GM18519 (cell line): ENCODE measurements around the gene PMS1.
"Not testable (repeated sequence)": the region's sequence is repeated elsewhere in the genome, so short reads cannot be mapped to it uniquely, and the experiment has no call there.

Source experiments
- ATAC-seq: cut with Tn5 transposase; IDR thresholded peaks from one replicate; pipeline ENCODE4 v1.9.1; 2021; ENCODE audit warnings: mild to moderate bottlenecking, moderate library complexity; ENCODE audit not compliant: unreplicated experiment, low FRiP score

PMS1 gene

DNA sequence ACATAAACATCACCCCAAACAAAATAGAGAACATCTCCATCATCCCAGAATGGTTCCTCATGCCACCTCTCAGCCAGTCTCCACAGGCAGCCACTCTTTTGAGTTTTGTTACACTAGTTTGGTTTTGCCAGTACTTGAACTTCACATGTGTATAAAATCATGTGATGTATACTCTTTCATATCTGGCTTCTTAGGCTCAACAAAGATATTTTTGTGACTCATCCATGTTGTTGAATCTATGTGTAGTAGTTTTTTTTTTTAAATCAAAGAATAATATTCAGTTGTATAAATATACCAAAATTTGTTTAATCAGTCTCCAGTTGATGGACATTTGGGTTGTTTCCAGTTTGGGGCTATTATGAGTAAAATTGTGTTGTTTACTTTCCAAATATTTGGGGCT lies 75.9 kb downstream of the PMS1 start:
- no peak for ATAC-seq

- ATAC-seq, result no peak
Measured at GRCh38 chr2:189862751-189863150, 78.5 kb downstream of the PMS1 start.

DNA sequence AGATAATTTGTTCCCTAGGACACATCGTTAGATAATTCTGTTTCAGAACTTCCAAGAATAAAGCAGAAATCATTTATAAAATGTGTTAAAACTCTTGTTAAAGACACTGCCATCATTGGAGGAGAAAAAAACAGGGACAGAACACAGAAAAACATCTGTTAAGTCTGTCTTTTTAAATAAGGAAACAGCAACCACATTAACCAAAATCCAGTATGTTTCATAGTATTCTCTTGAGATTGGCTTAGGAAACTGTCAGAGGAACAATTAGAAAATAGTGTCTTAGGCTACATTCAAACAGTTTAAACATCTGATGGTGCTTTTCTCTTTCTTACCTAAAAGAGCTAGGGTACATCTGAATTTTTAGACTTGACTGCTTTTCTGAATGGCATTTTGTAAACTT lies 81.6 kb downstream of the PMS1 start:
- no peak for ATAC-seq

GRCh38 chr2:189866296-189866695 lies 82.0 kb downstream of the PMS1 start:
- no peak for ATAC-seq

GRCh38 chr2:189868896-189869295 lies 84.6 kb downstream of the PMS1 start:
- ATAC-seq, result no peak

DNA sequence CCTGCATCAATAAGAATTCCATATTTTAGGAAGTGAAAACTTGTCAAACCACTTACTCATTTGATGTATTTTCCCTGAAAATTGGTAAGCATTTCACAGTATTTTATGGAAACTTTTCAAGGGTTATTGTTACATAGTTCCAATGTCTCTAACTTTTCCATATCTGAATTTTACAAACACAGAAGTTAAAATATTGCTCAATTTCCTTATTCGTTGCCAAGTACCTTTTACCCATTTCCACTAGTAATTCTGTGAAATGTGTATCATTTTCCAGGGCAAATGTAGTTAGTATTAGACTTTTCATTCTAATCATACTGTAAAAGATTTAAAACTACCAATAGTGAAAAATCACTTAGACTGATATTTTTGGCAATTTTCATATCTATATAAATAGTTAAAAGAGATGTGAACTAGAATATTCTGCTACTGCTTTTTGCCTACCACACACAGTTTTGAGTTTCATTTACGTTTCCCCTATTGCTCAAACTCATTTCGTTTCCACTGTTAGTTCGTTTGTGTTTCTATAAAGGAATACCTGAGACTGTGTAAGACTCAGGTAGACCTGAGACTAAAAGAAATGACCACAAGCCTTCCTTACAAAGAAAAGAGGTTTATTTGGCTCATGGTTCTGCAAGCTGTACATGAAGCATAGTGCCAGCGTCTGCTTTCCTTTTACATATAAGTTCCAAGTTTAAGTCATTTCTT lies 86.3 kb downstream of the PMS1 start:
- ATAC-seq, result no peak

DNA sequence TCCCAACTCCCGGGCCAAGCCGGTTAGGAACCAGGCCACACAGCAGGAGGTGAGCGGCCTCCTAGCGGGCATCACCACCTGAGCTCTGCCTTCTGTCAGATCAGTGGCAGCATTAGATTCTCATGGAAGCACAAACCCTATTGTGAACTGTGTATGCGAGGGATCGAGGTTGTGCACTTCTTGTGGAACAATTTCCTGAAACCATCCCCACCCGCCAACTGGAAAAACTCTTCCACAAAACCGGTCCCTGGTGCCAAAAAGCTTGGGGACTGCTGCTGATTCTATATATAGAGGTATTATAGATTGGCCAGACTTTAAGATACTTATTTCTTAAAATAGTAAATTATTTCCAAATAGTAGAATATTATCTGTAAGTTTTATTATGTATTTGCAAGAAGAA lies 89.4 kb downstream of the PMS1 start:
- ATAC-seq, result no peak

- no peak for ATAC-seq
Measured at GRCh38 chr2:189874586-189875320, 90.5 kb downstream of the PMS1 start.

- ATAC-seq, result no peak
Measured at GRCh38 chr2:189876271-189876670, 92.0 kb downstream of the PMS1 start.

DNA sequence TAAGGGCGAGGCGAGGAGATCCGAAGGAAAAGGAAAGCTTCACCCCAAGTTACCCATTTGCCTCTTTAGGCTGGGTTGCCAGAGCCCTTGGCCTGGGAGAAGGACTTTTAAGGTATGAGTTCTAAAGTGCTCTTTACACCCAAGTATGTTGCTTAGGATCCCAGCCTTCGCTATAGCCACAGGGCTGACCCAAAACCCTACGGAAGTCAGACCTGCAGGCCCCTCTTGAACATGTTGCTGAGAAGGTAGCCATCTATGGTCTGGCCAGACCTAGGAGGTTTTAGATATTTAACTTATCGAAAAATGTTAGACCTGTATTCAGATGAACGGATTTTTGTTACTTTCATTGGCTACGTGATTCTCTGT lies 95.4 kb downstream of the PMS1 start:
- no peak for ATAC-seq

DNA sequence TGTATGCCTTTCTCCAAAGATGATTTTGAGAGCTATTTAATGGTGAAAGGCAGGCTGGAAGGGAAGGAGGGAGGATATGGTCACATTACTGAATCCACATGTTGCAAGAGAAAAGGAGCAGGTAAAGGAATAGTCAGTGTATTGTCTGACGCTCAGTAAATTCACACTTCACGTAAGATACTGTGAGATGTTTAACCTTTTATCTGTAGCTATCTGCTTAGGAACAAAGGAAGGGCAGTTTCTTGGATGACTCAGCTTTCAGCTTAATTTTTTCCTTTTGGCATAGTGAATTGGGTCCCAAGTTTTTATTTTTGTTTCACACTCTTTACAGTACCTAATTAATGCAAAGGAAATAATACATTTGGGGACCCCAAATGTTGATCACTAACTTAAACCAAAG lies 96.2 kb downstream of the PMS1 start:
- no peak for ATAC-seq

DNA sequence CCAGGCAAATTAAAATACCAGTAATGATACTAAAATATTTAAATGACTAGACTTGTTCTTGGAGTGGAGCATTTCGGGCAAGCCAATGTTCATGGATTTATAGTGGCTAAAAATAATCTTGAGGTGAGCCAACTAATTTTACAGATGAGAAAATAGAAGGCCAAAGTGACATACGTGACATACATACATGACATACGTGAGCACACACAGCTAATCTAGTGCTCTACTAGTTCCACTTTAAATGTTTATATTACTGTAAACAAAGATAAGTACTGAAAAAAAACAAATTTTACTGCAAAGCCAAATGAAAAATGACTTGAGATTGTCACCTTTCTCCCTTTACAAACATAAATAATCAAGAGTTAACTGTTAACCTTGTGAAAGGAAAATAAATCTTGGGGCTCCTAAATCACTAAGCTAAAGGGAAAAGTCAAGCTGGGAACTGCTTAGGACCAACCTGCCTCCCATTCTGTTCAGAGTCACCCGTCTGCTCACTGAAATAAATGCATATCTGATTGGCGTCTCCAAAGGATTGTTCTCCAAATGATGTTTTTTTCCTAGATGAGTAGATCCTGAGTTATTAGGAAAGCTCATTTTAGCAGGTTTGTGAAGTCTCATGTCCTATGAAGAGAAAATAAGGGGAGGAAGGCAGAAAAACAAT lies 96.7 kb downstream of the PMS1 start:
- no peak for ATAC-seq

- ATAC-seq, result no peak
Measured at GRCh38 chr2:189885368-189885767, 101.1 kb downstream of the PMS1 start.

- ATAC-seq, result not testable (repeated sequence)
Measured at GRCh38 chr2:189892546-189893294, 108.5 kb downstream of the PMS1 start.

GRCh38 chr2:189896809-189897208 lies 112.6 kb downstream of the PMS1 start:
- no peak for ATAC-seq

GRCh38 chr2:189899101-189899500 lies 114.9 kb downstream of the PMS1 start:
- ATAC-seq, result no peak

DNA sequence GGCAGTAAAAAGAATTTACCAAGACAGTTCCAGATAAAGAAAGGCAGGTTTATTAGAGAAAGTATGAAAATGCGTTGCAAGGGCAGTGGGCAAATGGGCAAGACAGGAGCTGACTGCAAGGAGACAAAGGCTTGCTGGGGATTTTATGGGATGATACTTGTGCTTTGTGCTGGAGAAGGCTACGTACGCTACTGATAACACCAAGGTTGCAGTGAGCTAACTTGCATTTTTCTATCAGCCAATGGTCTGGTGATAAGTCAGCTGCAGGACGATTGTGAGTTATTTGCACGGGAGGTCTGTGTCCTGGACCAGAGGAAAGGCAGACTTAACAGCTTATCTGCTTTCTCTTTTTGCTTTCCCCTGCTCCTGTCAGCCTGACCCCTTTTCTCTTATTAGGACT lies 116.5 kb downstream of the PMS1 start:
- no peak for ATAC-seq

DNA sequence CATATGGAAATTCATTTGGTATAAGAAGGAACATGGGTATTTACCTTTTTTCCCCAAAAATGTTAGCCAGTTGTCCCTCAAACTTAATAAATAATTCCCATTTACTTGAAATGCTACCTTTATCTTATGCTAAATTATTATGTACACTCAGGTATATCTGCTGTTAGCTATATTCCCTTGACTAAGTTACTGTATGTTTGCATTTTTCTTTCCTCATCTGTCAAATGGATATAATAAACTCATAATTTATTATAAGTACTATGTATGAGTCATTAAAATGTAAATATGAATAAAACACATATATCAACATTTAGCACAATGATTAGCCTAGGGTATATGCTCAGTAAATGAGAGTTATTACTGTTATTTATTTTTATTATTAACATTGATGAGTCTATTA lies 117.4 kb downstream of the PMS1 start:
- ATAC-seq, result no peak

- no peak for ATAC-seq
Measured at GRCh38 chr2:189913821-189914220, 129.6 kb downstream of the PMS1 start.

DNA sequence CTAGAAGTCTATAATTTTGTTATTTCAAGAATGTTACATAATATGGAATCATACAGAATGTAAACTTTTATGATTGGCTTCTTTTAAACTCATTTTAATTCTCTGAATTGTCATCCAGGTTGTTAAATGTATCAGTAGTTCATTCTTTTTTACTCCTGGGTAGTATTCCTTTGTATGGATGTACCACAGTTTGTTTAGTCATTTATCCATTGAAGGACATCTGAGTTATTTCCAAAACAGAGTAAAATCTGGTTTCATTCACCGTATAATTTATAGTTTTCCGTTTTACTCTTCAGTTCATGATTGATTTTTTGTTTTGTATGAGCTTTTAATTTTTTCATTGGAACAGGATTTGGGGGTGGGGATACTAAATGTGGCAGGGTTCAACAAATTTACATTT lies 132.4 kb downstream of the PMS1 start:
- no peak for ATAC-seq
